ENCODE results near the gene COL25A1.

Gene COL25A1

GRCh38 chr4:109302361-109303139 is at the start of gene COL25A1:
Gene COL25A1 (minus strand): TSS chr4:109302658.
- DNase-seq, result peak; percentile 55 to 70

DNA sequence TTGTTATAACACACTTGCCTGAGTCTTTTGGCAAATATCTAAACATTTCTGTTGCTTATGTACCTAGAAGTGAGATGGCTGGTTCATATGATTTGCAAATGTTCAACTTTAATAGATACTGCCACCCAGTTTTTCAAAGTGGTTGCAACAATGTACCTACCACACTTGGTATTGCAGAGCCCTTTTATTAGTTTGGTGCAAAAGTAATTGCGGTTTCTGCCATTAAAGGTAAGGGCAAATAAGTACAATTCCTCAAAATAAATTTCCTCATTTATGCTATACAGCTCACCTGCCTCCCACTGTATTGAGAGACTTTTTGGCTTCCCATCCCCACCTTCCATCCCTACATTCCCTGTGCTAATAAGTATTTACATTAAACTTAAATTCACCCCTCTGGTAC is 47.7 kb upstream of the COL25A1 start:
- DNase-seq, result no peak

DNA sequence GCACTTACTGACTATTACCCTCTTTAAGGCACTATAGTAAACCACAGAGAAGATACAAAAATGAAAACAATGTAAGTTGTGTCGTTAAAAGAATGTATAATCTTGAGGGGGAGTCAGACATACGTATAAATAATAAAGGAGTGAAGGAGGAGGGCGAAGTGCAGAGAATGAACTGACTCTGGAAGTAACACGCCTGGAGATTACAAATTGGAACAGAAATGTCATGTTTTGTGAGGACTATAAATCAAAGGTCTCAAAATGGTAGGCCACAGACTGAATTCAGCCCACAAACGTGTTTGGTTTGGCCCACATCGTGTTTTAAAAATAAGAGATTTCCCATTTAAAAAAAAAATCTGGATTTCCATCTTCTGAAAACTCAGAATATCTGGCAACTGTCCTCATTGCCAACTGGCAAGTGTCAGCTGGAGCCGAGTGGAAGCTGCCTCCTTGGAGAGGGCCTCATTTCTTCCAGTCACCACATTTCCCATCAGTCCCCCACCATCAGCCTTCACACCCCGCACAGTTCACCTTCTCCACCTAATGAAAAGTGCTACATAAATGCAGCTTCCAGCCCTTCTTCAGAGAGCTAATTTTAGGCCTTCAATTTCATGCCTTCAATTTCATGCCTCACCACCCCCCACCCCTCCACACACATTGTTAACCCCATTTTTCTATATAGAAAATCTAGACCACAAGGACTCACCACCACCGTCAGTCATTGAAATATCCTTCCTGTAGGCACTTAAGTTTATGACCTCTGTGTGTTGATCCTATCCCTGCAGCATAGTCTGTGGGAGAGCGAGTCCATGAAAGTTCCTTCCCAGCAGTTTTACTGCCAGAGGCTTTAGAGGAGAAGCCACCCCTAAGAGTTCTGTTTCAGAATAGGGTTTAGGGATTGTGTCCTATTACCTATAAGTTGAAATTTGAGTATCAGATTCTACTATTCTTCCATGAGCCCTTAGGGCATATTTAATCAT is 32.0 kb upstream of the COL25A1 start:
- DNase-seq, result no peak

DNA sequence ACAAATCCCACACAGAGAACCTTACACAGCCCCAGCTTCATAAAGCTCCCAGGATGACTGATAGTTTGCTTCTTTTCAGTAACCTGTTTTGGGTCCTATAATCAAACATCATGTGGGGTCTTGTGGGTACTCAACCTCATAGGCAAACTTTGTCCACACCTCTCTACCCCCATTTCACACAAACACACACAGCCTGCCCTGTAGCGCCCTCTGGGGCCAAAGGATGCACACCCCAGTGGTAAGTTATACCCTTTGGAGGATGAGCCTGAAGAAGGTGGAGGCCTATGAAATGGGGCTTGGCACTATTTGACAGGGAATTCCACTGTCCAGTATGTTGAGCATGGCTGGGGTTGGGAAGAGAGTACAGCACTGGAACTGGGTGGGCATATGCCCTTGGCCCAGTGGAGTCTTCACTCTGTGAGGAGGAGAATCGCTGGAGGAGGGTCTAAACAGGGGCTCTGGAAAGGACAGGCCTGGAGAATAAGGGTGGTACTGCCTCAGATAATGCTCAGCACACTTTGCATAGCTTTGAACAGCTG is 30.5 kb upstream of the COL25A1 start:
- no peak for DNase-seq

DNA sequence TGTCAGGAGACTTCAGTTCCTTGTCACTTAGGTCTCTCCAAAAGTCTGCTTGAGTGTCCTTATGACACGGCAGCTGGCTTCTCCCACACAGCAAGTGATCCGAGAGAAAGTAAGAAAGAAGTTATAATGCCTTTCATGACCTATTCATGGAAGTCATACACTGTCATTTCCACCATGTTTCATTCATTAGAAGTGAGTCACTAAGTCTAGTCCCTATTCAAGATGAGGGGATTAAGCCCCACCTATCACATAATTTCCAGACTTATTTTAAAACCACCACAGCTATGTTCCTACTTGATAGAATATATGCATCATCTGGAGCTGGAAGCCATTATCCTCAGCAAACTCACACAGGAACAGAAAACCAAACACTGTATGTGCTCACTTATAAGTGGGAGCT is 25.2 kb upstream of the COL25A1 start:
- no peak for DNase-seq

DNA sequence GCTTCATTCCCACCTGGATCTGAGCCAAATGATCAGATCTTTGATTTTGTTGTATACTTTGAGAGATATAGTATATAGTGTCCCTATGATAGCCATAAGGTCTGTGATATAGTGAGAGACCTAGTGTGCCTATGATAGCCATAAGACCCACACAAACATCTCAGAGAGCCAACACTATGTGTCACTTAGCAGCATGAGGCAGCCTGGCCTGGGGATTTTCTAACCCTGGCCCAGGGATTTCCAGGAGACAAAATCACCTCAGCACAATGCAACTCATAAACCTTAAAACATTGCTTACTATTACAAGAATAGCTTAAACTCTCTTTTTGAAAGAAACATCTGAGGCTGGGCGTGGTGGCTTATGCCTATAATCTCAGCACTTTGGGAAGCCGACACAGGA is 23.2 kb upstream of the COL25A1 start:
- DNase-seq, result no peak

DNA sequence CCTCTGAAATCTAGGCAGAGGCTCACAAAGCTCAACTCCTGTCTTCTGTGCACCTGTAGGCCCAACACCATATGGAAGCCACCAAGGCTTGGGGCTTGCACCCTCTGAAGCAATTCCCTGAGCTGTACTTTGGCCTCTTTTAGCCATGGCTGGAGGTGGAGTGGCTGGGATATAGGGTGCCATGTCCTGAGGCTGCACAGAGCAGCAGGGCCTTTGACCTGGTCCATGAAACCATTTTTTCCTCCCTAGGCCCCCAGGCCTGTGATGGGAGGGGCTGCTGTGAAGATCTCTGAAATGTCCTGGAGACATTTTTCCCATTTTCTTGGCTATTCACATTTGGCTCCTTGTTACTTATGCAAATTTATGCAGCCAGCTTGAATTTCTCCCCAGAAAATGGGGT is 20.9 kb upstream of the COL25A1 start:
- no peak for DNase-seq

DNA sequence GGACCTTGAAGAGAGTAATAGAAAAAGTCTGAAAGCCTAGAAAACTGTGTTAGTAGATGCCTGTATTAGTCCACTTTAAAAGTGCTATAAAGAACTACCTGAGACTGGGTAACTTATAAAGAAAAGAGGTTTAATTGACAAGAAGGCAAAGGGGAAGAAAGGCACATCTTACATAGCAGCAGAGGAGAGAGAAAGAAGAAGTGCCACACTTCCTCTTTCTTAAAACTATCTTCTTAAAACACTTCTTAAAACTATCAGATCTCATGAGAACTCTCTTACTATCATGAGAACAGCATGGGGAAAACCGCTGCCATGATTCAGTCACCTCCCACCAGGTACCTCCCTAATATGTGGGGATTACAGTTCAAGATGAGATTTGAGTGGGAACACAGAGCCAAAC is 18.8 kb upstream of the COL25A1 start:
- DNase-seq, result no peak

DNA sequence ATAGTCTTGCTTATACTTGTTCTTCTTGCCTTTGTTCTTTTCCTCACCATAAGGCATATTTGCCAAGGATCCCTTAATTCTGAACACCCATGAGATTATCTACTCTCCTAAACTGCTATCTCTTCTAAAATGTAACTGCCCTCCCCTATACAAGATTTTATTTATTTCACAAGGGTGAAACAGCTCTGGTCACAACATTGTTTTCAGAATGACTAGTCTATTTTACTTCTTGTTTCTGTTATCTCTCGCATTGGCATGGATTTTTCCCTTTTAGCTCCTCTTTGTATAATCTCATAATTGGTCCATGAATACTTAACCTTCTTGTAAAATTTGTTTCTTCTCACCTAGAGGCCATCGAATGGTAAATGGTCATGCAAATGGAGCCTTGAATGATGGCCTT is 17.2 kb upstream of the COL25A1 start:
- DNase-seq, result no peak

GRCh38 chr4:109319156-109319555 is 16.7 kb upstream of the COL25A1 start:
- DNase-seq, result no peak

- DNase-seq, result no peak
Measured at GRCh38 chr4:109315818-109316217, 13.4 kb upstream of the COL25A1 start.

DNA sequence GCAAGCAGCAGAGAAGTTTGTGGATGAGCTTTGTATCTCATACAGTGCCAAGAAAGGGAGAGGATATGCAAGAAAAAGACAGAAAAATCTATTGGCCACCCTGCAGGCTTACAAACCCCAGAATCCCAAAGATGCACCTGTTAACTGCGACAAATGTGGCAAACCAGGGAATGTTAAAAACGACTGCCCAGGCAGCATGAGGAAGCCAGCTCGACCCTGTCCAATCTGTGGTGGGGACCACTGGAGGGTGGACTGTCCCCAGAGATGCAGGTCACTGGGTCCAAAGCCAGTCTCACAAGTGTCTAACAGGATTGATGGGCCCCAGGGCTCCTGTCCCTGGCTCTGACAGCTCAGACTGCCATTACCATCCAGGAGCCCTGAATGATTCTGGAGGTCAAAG is 12.9 kb upstream of the COL25A1 start:
- DNase-seq, result no peak

- DNase-seq, result no peak
Measured at GRCh38 chr4:109313168-109314133, 11.0 kb upstream of the COL25A1 start.

DNA sequence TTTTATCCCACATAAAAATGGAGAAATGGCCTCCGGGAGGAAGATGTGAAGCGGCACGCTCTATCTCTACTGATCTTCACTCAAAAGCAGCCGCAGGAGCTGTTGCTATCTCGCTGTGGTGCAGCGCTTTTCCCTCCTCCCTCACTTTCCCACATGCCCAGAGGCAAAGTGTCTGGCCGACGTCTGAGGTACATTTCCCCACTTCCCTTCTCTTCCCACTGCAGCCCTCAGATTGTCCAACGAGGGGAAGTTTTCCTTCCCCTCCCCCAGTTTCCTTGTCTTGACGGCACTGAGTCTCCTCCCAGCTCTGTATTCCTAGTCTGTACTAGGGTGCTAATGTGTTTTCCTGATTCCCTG is 660 bp upstream of the COL25A1 start:
- DNase-seq, result peak in 1 of 2 experiments; percentile 51

- DNase-seq, result no peak
Measured at GRCh38 chr4:109301651-109302360, 652 bp downstream of the COL25A1 start.

- DNase-seq, result peak in 1 of 2 experiments; percentile 6
Measured at GRCh38 chr4:109298279-109299010, 4.0 kb downstream of the COL25A1 start.

DNA sequence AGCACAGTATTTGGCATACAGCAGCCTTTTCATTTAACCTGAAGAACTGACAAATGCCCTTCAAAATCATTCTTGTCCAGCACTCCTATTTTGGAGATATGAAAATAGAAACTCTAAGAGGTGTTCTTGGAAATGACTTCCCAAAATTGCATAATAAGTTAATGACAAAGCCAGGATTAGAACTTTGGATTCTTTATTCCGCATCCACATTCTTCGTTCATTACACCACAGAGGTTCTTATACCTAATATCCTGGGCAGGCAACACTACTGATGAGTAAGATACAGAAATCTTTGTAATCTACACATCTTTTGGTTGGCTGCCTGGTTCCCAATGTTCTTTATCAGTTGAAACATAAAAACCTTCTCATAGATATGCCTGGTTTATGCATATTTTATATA is 5.9 kb downstream of the COL25A1 start:
- no peak for DNase-seq

DNA sequence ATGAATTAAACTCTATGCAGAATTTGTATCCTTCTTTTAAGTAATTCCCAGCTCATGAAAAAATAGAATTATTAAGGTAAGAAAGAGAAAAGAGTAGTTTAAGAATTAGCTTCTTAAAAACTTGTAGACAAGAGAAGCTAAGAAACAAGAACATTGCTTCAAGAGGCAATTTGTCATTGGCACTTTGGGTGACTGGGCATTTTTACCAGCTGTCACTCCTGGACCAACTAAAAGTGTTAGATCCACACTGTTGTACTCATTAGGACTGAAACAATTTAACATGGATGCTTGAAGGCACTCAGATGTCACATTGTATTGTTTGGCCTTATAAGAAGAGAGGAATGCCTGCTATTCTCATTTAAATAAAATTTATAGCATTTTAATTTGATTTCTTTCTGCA is 7.4 kb downstream of the COL25A1 start:
- DNase-seq, result no peak

- no peak for DNase-seq
Measured at GRCh38 chr4:109294468-109295020, 7.9 kb downstream of the COL25A1 start.

GRCh38 chr4:109294006-109294405 is 8.5 kb downstream of the COL25A1 start:
- peak in 1 of 2 experiments; percentile 27 for DNase-seq
